H9 (cell line): ENCODE results near the gene CYP8B1. TPM values are rescaled to one million over a fixed set of nuclear protein-coding genes. Genes with fewer than 3 reads are reported as not detected.
A peak's percentile ranks its signal among the peaks of the same experiment; 100 is the strongest.

Experiments used
- DNase-seq: peaks from one replicate; pipeline ENCODE4 v3.0.0-alpha.2; 2017
- H2AFZ ChIP-seq: one replicate; pipeline ENCODE4 v1.6.1; 2013; ENCODE audit warnings: mild to moderate bottlenecking, low read length, control low read depth, moderate library complexity
- H2AK5ac ChIP-seq: 2 replicates; pipeline ENCODE4 v1.6.1; 2013; ENCODE audit warnings: low read length, control low read depth, mixed read lengths; ENCODE audit not compliant: insufficient read length
- H2BK120ac ChIP-seq: one replicate; pipeline ENCODE4 v1.6.1; 2013; ENCODE audit warnings: low read depth, mild to moderate bottlenecking, low read length, control low read depth, inconsistent platforms; ENCODE audit not compliant: poor library complexity, severe bottlenecking
- H2BK12ac ChIP-seq: 2 replicates; pipeline ENCODE4 v1.6.1; 2013; ENCODE audit warnings: low read length, control low read depth, mixed read lengths, low read depth; ENCODE audit not compliant: insufficient read length
- H2BK15ac ChIP-seq: 2 replicates; pipeline ENCODE4 v1.6.1; 2013; ENCODE audit warnings: low read depth, low read length, control low read depth
- H2BK20ac ChIP-seq: one replicate; pipeline ENCODE4 v1.6.1; 2013; ENCODE audit warnings: low read depth, mild to moderate bottlenecking, low read length, control low read depth, inconsistent platforms; ENCODE audit not compliant: poor library complexity, severe bottlenecking
- H2BK5ac ChIP-seq: 2 replicates; pipeline ENCODE4 v1.6.1; 2013; ENCODE audit warnings: low read length, control low read depth, mixed read lengths; ENCODE audit not compliant: insufficient read length
- H3K14ac ChIP-seq: 2 replicates; pipeline ENCODE4 v1.6.1; 2013; ENCODE audit warnings: low read length, control low read depth; ENCODE audit not compliant: insufficient read depth
- H3K18ac ChIP-seq: 2 replicates; pipeline ENCODE4 v1.6.1; 2013; ENCODE audit warnings: low read depth, mild to moderate bottlenecking, mixed read lengths, low read length, control low read depth; ENCODE audit not compliant: insufficient read length
- H3K23ac ChIP-seq: 2 replicates; pipeline ENCODE4 v1.6.1; 2013; ENCODE audit warnings: low read length, control low read depth, mixed read lengths, low read depth; ENCODE audit not compliant: insufficient read length
- H3K23me2 ChIP-seq: 2 replicates; pipeline ENCODE4 v1.6.1; 2013; ENCODE audit warnings: low read depth, mild to moderate bottlenecking, mixed read lengths, low read length, control low read depth; ENCODE audit not compliant: insufficient read length, poor library complexity, severe bottlenecking
- H3K27ac ChIP-seq: 2 replicates; pipeline ENCODE4 v1.5.1; 2013; ENCODE audit warnings: low read length, control low read depth, mixed read lengths, low read depth; ENCODE audit not compliant: insufficient read length
- H3K27me3 ChIP-seq: 2 replicates; pipeline ENCODE4 v1.6.1; 2013; ENCODE audit warnings: low read length, control low read depth, inconsistent platforms; ENCODE audit not compliant: insufficient read depth
- H3K4ac ChIP-seq: 2 replicates; pipeline ENCODE4 v1.6.1; 2013; ENCODE audit warnings: low read depth, mild to moderate bottlenecking, control low read depth, inconsistent platforms, low read length, moderate library complexity
- H3K4me1 ChIP-seq: 2 replicates; pipeline ENCODE4 v1.6.1; 2013; ENCODE audit warnings: low read length, control low read depth, inconsistent platforms; ENCODE audit not compliant: insufficient read depth
- H3K4me2 ChIP-seq: 2 replicates; pipeline ENCODE4 v1.6.1; 2013; ENCODE audit warnings: low read length, control low read depth, mixed read lengths; ENCODE audit not compliant: insufficient read length, insufficient read depth
- H3K56ac ChIP-seq: 2 replicates; pipeline ENCODE4 v1.6.1; 2013; ENCODE audit warnings: low read depth, mild to moderate bottlenecking, mixed read lengths, low read length, control low read depth; ENCODE audit not compliant: insufficient read length
- H3K79me1 ChIP-seq: 2 replicates; pipeline ENCODE4 v1.6.1; 2013; ENCODE audit warnings: low read depth, mild to moderate bottlenecking, moderate library complexity, low read length, control low read depth, inconsistent platforms; ENCODE audit not compliant: insufficient read depth, poor library complexity, severe bottlenecking
- H3K79me2 ChIP-seq: 2 replicates; pipeline ENCODE4 v1.6.1; 2013; ENCODE audit warnings: low read length, control low read depth, inconsistent platforms; ENCODE audit not compliant: insufficient read depth
- H3K9ac ChIP-seq: 2 replicates; pipeline ENCODE4 v1.6.1; 2013; ENCODE audit warnings: low read length, control low read depth, mixed read lengths; ENCODE audit not compliant: insufficient read length; ENCODE audit errors: extremely low read depth
- H3K9me3 ChIP-seq: one replicate; pipeline ENCODE4 v1.6.1; 2013; ENCODE audit warnings: low read depth, low read length, inconsistent platforms; ENCODE audit not compliant: control insufficient read depth
- H3T11ph ChIP-seq: one replicate; pipeline ENCODE4 v1.6.1; 2013; ENCODE audit warnings: mild to moderate bottlenecking, low read length, control low read depth, inconsistent platforms
- H4K20me1 ChIP-seq: one replicate; pipeline ENCODE4 v1.6.1; 2013; ENCODE audit not compliant: control insufficient read depth, insufficient read length, insufficient read depth
- H4K5ac ChIP-seq: 2 replicates; pipeline ENCODE4 v1.6.1; 2013; ENCODE audit warnings: low read depth, mild to moderate bottlenecking, mixed read lengths, low read length, control low read depth; ENCODE audit not compliant: insufficient read length
- H4K8ac ChIP-seq: replicated peaks from 2 replicates; pipeline ENCODE4 v1.6.1; 2013; ENCODE audit warnings: low read length, control low read depth, mixed read lengths, low read depth; ENCODE audit not compliant: insufficient read length
- H4K91ac ChIP-seq: 2 replicates; pipeline ENCODE4 v1.6.1; 2013; ENCODE audit warnings: low read depth, mild to moderate bottlenecking, moderate library complexity, mixed read lengths, low read length, control low read depth; ENCODE audit not compliant: insufficient read length
- H3K27ac Mint-ChIP-seq, 3 experiments: 2 replicates in 2 of 3; 3 replicates in 1 of 3; pipeline ENCODE4 v1.8.0; 2020 to 2021; ENCODE audit warnings: mixed read lengths in 3 of 3, mild to moderate bottlenecking in 1 of 3, moderate library complexity in 1 of 3
- H3K27me3 Mint-ChIP-seq: 2 replicates; pipeline ENCODE4 v1.8.0; 2021; ENCODE audit warnings: low read depth, mild to moderate bottlenecking, moderate library complexity, mixed read lengths
- H3K36me3 Mint-ChIP-seq, 3 experiments: 2 replicates in 2 of 3; 3 replicates in 1 of 3; pipeline ENCODE4 v1.8.0; 2020 to 2021; ENCODE audit warnings: low read depth in 3 of 3, mixed read lengths in 3 of 3; ENCODE audit not compliant: insufficient read depth in 1 of 3
- H3K4me1 Mint-ChIP-seq, 2 experiments: 2 replicates each; pipeline ENCODE4 v1.8.0; 2020; ENCODE audit warnings: mixed read lengths in 2 of 2
- H3K4me3 Mint-ChIP-seq, 2 experiments: 2 replicates in 1 of 2; 3 replicates in 1 of 2; pipeline ENCODE4 v1.8.0; 2020 to 2021; ENCODE audit warnings: mild to moderate bottlenecking in 2 of 2, mixed read lengths in 2 of 2, moderate library complexity in 1 of 2
- H3K9me3 Mint-ChIP-seq, 2 experiments: 2 replicates in 1 of 2; 3 replicates in 1 of 2; pipeline ENCODE4 v1.8.0; 2020; ENCODE audit warnings: mild to moderate bottlenecking in 2 of 2, mixed read lengths in 2 of 2, moderate library complexity in 1 of 2
- CTCF ChIP-seq: fragments of 200-600 bp; sonication (generic); conservative IDR thresholded peaks from 3 replicates; pipeline ENCODE4 v1.8.0; 2021; ENCODE audit warnings: antibody characterized with exemption, mild to moderate bottlenecking
- WGBS: extraction: QIAGEN DNeasy Blood & Tissue Kit; methylation state at CpG from one replicate; pipeline ENCODE4 v1.1.7; 2013; ENCODE audit warnings: missing lambda C conversion rate, low lambda C conversion rate, mixed read lengths; ENCODE audit not compliant: insufficient read length; ENCODE audit errors: extremely low coverage; 5-methylcytosine and 5-hydroxymethylcytosine counted together
- total RNA-seq: library from RNA; stranded (reverse); gene quantifications from 2 replicates; pipeline ENCODE4 v1.2.1, GENCODE V29; 2021

The CYP8B1 gene
- total RNA-seq, 1 experiment from 2014 or later = not detected

GRCh38 chr3:42843713-42844411, 31.8 kb downstream of the CYP8B1 start:
- Histone ChIP-seq H2BK20ac (no peak overlapping the region), H4K8ac (no peak overlapping the region), H3K14ac (no peak overlapping the region), H3K9me3 (no peaks in the 10 kb centered on the region), H4K91ac (no peak overlapping the region), H2BK5ac (no peak overlapping the region), H3K4me1 (peaks cover 3% of the 10 kb centered on the region; the same call in 1 of the 2 replicates), H3K9ac (no peak overlapping the region), H3K4ac (no peak overlapping the region), H2BK12ac (no peak overlapping the region), H2AK5ac (no peak overlapping the region), H3K27me3 (no peaks in the 10 kb centered on the region), H2BK15ac (no peak overlapping the region), H4K20me1 (no peaks in the 10 kb centered on the region), H3K23me2 (no peaks in the 10 kb centered on the region), H3K56ac (no peak overlapping the region), H3K18ac (no peak overlapping the region), H3K27ac (no peak overlapping the region), H4K5ac (no peak overlapping the region), H3K4me2 (no peak overlapping the region), H3T11ph (no peak overlapping the region), H3K79me1 (no peaks in the 10 kb centered on the region), H3K23ac (no peak overlapping the region), H2BK120ac (no peak overlapping the region), H3K79me2 (no peaks in the 10 kb centered on the region), H2AFZ (no peak overlapping the region)
- peaks cover 5% of the 10 kb centered on the region for H3K27me3 Mint-ChIP-seq
- DNase-seq = no peak
- WGBS = no CpG with 5 or more reads among the region's 6 CpGs
- H3K4me3 Mint-ChIP-seq = no peak overlapping the region
- H3K36me3 Mint-ChIP-seq = no peaks in the 10 kb centered on the region
- H3K27ac Mint-ChIP-seq = peak overlapping the region in 1 of 3 experiments; percentile 73; a peak in 2 of 7 replicates
- no peaks in the 10 kb centered on the region for H3K9me3 Mint-ChIP-seq
- H3K4me1 Mint-ChIP-seq = peaks cover 21% of the 10 kb centered on the region in 2 experiments
- TF ChIP-seq CTCF = no peak
